HEK293 (cell line): ENCODE data around the gene DOK5.

Experiments
- CTCF ChIA-PET: fragments of 350-600 bp; formaldehyde crosslinking; extraction: SDS; loops from one replicate; lab custom pipeline; 2021; ENCODE audit warnings: antibody characterized with exemption; lab: Yijun Ruan, JAX
- POLR2A ChIA-PET: fragments of 300-600 bp; formaldehyde crosslinking; extraction: SDS; loops from one replicate; lab custom pipeline; 2020; ENCODE audit warnings: antibody characterized with exemption, inconsistent platforms; lab: Yijun Ruan, JAX
- H3K27ac ChIP-seq: fragments of 200-500 bp; sonication (Bioruptor generic); 2 replicates; pipeline ENCODE4 v1.5.1; 2014; ENCODE audit warnings: low read depth, low read length, control low read depth, inconsistent platforms; ENCODE audit errors: extremely low read depth
- H3K36me3 ChIP-seq, 2 experiments: fragments of 200-500 bp in 1 of 2; sonication (Bioruptor generic) in 1 of 2; 1 replicate in 1 of 2; 2 replicates in 1 of 2; pipeline ENCODE4 v1.5.1; 2014 to 2017; ENCODE audit warnings: inconsistent platforms in 2 of 2, low read length in 2 of 2; ENCODE audit not compliant: control insufficient read depth in 2 of 2, insufficient read depth in 1 of 2
- H3K4me1 ChIP-seq: fragments of 200-500 bp; sonication (Bioruptor generic); 2 replicates; pipeline ENCODE4 v1.5.1; 2014; ENCODE audit warnings: mild to moderate bottlenecking, low read length, inconsistent platforms; ENCODE audit not compliant: control insufficient read depth, insufficient read depth
- H3K4me3 ChIP-seq: 2 replicates; pipeline ENCODE4 v1.5.1; 2011; ENCODE audit warnings: low read depth, mild to moderate bottlenecking, control low read depth, low read length, moderate library complexity
- H3K9me3 ChIP-seq: fragments of 200-500 bp; sonication (Bioruptor generic); 2 replicates; pipeline ENCODE4 v1.5.1; 2014; ENCODE audit warnings: low read depth, low read length, inconsistent platforms; ENCODE audit not compliant: control insufficient read depth, insufficient read depth
- IKZF3 ChIP-seq: fragments of 450-650 bp; IDR thresholded peaks from 2 replicates; pipeline ENCODE4 v1.5.0; 2018; ENCODE audit warnings: missing biosample characterization, mild to moderate bottlenecking, missing genetic modification characterization, moderate library complexity
- KLF16 ChIP-seq: fragments of 450-650 bp; formaldehyde crosslinking; IDR thresholded peaks from 2 replicates; pipeline ENCODE4 v1.5.1; 2017; ENCODE audit warnings: missing biosample characterization, missing genetic modification characterization
- SP2 ChIP-seq: fragments of 450-650 bp; formaldehyde crosslinking; IDR thresholded peaks from 2 replicates; pipeline ENCODE4 v1.5.1; 2016; ENCODE audit warnings: missing biosample characterization, missing genetic modification characterization
- ZBTB1 ChIP-seq: fragments of 450-650 bp; formaldehyde crosslinking; IDR thresholded peaks from 2 replicates; pipeline ENCODE4 v1.5.1; 2016; ENCODE audit warnings: missing biosample characterization, missing genetic modification characterization
- ZNF112 ChIP-seq: fragments of 450-650 bp; formaldehyde crosslinking; IDR thresholded peaks from 2 replicates; pipeline ENCODE4 v1.5.0; 2017; ENCODE audit warnings: missing biosample characterization, missing genetic modification characterization
- ZNF140 ChIP-seq: fragments of 450-650 bp; formaldehyde crosslinking; IDR thresholded peaks from 2 replicates; pipeline ENCODE4 v1.5.1; 2016; ENCODE audit warnings: missing biosample characterization, missing genetic modification characterization
- ZNF157 ChIP-seq: fragments of 450-650 bp; formaldehyde crosslinking; IDR thresholded peaks from 2 replicates; pipeline ENCODE4 v1.5.1; 2016; ENCODE audit warnings: missing biosample characterization, missing genetic modification characterization
- ZNF184 ChIP-seq: fragments of 450-650 bp; IDR thresholded peaks from 2 replicates; pipeline ENCODE4 v1.5.1; 2018; ENCODE audit warnings: missing biosample characterization, mild to moderate bottlenecking, missing genetic modification characterization
- ZNF239 ChIP-seq: fragments of 450-650 bp; formaldehyde crosslinking; IDR thresholded peaks from 2 replicates; pipeline ENCODE4 v1.5.1; 2016; ENCODE audit warnings: missing biosample characterization, missing genetic modification characterization
- ZNF324 ChIP-seq: fragments of 450-650 bp; formaldehyde crosslinking; IDR thresholded peaks from 2 replicates; pipeline ENCODE4 v1.5.1; 2016; ENCODE audit warnings: missing biosample characterization, missing genetic modification characterization
- ZNF48 ChIP-seq: fragments of 450-650 bp; formaldehyde crosslinking; IDR thresholded peaks from 2 replicates; pipeline ENCODE4 v1.5.1; 2016; ENCODE audit warnings: missing biosample characterization, missing genetic modification characterization
- ZNF549 ChIP-seq: fragments of 450-650 bp; IDR thresholded peaks from 2 replicates; pipeline ENCODE4 v1.5.1; 2018; ENCODE audit warnings: missing biosample characterization, missing genetic modification characterization, mild to moderate bottlenecking, inconsistent platforms, moderate library complexity
- ZNF560 ChIP-seq: fragments of 450-650 bp; formaldehyde crosslinking; IDR thresholded peaks from 2 replicates; pipeline ENCODE4 v1.5.1; 2017; ENCODE audit warnings: missing biosample characterization, missing genetic modification characterization, borderline replicate concordance
- TF ChIP-seq, protein P1 (sequence below): fragments of 450-650 bp; formaldehyde crosslinking; IDR thresholded peaks from 2 replicates; pipeline ENCODE4 v1.5.1; 2016; ENCODE audit warnings: missing biosample characterization, missing genetic modification characterization, borderline replicate concordance
- TF ChIP-seq, protein P2 (sequence below): fragments of 450-650 bp; formaldehyde crosslinking; IDR thresholded peaks from 2 replicates; pipeline ENCODE4 v1.5.1; 2016; ENCODE audit warnings: missing biosample characterization, missing genetic modification characterization
- TF ChIP-seq, protein P3 (sequence below): fragments of 450-650 bp; formaldehyde crosslinking; IDR thresholded peaks from 2 replicates; pipeline ENCODE4 v1.5.1; 2016; ENCODE audit warnings: missing biosample characterization, missing genetic modification characterization
- TF ChIP-seq, protein P4 (sequence below): fragments of 450-650 bp; formaldehyde crosslinking; IDR thresholded peaks from 2 replicates; pipeline ENCODE4 v1.5.1; 2016; ENCODE audit warnings: missing biosample characterization, missing genetic modification characterization
- TF ChIP-seq, protein P5 (sequence below): fragments of 450-650 bp; formaldehyde crosslinking; IDR thresholded peaks from 2 replicates; pipeline ENCODE4 v1.5.1; 2016; ENCODE audit warnings: missing biosample characterization, missing genetic modification characterization

DOK5 gene

DNA sequence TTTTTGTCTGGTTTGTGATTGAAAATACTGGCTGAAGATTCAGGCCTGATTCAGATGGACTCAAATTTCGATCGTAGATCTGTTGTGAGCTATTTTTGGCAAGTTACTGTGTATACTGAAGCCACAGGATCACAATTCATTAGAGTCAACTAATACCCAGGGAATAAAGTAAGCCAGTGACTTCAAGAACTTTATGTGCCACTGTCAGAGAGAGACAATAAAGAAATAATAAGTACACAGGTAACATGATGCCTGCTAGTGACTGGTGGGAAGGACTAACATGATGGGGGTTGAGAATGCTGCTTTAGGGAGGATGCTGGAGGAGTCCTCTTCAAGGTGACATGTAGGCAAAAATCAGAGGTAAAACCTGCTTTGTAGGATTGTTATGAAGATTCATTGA, 215.9 kb downstream of the DOK5 start:
- Histone ChIP-seq H3K27ac (no peak overlapping the region), H3K36me3 (no peaks in the 10 kb centered on the region), H3K9me3 (no peaks in the 10 kb centered on the region), H3K4me3 (no peak overlapping the region), H3K4me1 (no peaks in the 10 kb centered on the region)
- ChIA-PET POLR2A (no interaction called here), CTCF (no interaction called here)
- no peak for TF ChIP-seq ZNF560 (tag by site-specific recombination)
- TF ChIP-seq ZNF112 (tag by site-specific recombination): no peak
- no peak for TF ChIP-seq ZNF549 (tag by site-specific recombination)
- TF ChIP-seq, protein P1, sequence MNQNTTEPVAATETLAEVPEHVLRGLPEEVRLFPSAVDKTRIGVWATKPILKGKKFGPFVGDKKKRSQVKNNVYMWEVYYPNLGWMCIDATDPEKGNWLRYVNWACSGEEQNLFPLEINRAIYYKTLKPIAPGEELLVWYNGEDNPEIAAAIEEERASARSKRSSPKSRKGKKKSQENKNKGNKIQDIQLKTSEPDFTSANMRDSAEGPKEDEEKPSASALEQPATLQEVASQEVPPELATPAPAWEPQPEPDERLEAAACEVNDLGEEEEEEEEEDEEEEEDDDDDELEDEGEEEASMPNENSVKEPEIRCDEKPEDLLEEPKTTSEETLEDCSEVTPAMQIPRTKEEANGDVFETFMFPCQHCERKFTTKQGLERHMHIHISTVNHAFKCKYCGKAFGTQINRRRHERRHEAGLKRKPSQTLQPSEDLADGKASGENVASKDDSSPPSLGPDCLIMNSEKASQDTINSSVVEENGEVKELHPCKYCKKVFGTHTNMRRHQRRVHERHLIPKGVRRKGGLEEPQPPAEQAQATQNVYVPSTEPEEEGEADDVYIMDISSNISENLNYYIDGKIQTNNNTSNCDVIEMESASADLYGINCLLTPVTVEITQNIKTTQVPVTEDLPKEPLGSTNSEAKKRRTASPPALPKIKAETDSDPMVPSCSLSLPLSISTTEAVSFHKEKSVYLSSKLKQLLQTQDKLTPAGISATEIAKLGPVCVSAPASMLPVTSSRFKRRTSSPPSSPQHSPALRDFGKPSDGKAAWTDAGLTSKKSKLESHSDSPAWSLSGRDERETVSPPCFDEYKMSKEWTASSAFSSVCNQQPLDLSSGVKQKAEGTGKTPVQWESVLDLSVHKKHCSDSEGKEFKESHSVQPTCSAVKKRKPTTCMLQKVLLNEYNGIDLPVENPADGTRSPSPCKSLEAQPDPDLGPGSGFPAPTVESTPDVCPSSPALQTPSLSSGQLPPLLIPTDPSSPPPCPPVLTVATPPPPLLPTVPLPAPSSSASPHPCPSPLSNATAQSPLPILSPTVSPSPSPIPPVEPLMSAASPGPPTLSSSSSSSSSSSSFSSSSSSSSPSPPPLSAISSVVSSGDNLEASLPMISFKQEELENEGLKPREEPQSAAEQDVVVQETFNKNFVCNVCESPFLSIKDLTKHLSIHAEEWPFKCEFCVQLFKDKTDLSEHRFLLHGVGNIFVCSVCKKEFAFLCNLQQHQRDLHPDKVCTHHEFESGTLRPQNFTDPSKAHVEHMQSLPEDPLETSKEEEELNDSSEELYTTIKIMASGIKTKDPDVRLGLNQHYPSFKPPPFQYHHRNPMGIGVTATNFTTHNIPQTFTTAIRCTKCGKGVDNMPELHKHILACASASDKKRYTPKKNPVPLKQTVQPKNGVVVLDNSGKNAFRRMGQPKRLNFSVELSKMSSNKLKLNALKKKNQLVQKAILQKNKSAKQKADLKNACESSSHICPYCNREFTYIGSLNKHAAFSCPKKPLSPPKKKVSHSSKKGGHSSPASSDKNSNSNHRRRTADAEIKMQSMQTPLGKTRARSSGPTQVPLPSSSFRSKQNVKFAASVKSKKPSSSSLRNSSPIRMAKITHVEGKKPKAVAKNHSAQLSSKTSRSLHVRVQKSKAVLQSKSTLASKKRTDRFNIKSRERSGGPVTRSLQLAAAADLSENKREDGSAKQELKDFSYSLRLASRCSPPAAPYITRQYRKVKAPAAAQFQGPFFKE: no peak
- no peak for TF ChIP-seq ZNF184 (tag by site-specific recombination)
- TF ChIP-seq, protein P2, sequence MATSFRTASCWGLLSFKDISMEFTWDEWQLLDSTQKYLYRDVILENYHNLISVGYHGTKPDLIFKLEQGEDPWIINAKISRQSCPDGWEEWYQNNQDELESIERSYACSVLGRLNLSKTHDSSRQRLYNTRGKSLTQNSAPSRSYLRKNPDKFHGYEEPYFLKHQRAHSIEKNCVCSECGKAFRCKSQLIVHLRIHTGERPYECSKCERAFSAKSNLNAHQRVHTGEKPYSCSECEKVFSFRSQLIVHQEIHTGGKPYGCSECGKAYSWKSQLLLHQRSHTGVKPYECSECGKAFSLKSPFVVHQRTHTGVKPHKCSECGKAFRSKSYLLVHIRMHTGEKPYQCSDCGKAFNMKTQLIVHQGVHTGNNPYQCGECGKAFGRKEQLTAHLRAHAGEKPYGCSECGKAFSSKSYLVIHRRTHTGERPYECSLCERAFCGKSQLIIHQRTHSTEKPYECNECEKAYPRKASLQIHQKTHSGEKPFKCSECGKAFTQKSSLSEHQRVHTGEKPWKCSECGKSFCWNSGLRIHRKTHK (tag by site-specific recombination): no peak
- TF ChIP-seq IKZF3 (tag by site-specific recombination): no peak
- TF ChIP-seq, protein P3, sequence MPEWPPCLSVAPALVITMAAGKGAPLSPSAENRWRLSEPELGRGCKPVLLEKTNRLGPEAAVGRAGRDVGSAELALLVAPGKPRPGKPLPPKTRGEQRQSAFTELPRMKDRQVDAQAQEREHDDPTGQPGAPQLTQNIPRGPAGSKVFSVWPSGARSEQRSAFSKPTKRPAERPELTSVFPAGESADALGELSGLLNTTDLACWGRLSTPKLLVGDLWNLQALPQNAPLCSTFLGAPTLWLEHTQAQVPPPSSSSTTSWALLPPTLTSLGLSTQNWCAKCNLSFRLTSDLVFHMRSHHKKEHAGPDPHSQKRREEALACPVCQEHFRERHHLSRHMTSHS (tag by site-specific recombination): no peak
- no peak for TF ChIP-seq ZNF157
- TF ChIP-seq, protein P4, sequence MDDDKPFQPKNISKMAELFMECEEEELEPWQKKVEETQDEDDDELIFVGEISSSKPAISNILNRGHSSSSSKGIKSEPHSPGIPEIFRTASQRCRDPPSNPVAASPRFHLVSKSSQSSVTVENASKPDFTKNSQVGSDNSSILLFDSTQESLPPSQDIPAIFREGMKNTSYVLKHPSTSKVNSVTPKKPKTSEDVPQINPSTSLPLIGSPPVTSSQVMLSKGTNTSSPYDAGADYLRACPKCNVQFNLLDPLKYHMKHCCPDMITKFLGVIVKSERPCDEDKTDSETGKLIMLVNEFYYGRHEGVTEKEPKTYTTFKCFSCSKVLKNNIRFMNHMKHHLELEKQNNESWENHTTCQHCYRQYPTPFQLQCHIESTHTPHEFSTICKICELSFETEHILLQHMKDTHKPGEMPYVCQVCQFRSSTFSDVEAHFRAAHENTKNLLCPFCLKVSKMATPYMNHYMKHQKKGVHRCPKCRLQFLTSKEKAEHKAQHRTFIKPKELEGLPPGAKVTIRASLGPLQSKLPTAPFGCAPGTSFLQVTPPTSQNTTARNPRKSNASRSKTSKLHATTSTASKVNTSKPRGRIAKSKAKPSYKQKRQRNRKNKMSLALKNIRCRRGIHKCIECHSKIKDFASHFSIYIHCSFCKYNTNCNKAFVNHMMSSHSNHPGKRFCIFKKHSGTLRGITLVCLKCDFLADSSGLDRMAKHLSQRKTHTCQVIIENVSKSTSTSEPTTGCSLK: no peak
- no peak for TF ChIP-seq ZBTB1 (tag by site-specific recombination)
- TF ChIP-seq, protein P5, sequence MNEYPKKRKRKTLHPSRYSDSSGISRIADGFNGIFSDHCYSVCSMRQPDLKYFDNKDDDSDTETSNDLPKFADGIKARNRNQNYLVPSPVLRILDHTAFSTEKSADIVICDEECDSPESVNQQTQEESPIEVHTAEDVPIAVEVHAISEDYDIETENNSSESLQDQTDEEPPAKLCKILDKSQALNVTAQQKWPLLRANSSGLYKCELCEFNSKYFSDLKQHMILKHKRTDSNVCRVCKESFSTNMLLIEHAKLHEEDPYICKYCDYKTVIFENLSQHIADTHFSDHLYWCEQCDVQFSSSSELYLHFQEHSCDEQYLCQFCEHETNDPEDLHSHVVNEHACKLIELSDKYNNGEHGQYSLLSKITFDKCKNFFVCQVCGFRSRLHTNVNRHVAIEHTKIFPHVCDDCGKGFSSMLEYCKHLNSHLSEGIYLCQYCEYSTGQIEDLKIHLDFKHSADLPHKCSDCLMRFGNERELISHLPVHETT (tag by site-specific recombination): no peak
- TF ChIP-seq ZNF48 (tag by site-specific recombination): no peak
- no peak for TF ChIP-seq ZNF140
- no peak for TF ChIP-seq ZNF324 (tag by site-specific recombination)
- no peak for TF ChIP-seq KLF16 (tag by site-specific recombination)
- TF ChIP-seq ZNF239: no peak
- TF ChIP-seq SP2: no peak
